Esophagus muscularis mucosa (tissue), 3 donors: ENCODE results near the gene KCNN1.

ENCODE experiments used
- CTCF ChIP-seq, 3 experiments: fragments of 200-600 bp in 2 of 3; fragments of 450-650 bp in 1 of 3; sonication (generic) in 2 of 3; IDR thresholded peaks; one replicate each; pipeline ENCODE4 v1.5.1; 2017 to 2019; ENCODE audit warnings: antibody characterized with exemption in 3 of 3, mild to moderate bottlenecking in 2 of 3, moderate library complexity in 1 of 3
- POLR2A ChIP-seq: fragments of 450-650 bp; IDR thresholded peaks from one replicate; pipeline ENCODE4 v1.6.1; 2017; ENCODE audit warnings: antibody characterized with exemption, moderate library complexity, mild to moderate bottlenecking, low read depth
- POLR2AphosphoS5 ChIP-seq, 2 donors: sonication (generic); formaldehyde crosslinking; IDR thresholded peaks; one replicate each; pipeline ENCODE4 v1.6.1; 2017; ENCODE audit warnings: antibody characterized with exemption in 2 of 2

- TF ChIP-seq CTCF (IDR thresholded peaks at IDR 0.05) (no peak), POLR2A (no peak), POLR2AphosphoS5 (IDR thresholded peaks at IDR 0.05) (no peak)
Measured at GRCh38 chr19:17982430-17982829, 15.5 kb downstream of the KCNN1 start.
